ENCODE measurements around the gene SRMS.

The SRMS gene, protein sequence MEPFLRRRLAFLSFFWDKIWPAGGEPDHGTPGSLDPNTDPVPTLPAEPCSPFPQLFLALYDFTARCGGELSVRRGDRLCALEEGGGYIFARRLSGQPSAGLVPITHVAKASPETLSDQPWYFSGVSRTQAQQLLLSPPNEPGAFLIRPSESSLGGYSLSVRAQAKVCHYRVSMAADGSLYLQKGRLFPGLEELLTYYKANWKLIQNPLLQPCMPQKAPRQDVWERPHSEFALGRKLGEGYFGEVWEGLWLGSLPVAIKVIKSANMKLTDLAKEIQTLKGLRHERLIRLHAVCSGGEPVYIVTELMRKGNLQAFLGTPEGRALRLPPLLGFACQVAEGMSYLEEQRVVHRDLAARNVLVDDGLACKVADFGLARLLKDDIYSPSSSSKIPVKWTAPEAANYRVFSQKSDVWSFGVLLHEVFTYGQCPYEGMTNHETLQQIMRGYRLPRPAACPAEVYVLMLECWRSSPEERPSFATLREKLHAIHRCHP

GRCh38 chr20:63547725-63548480 is at the start of gene SRMS:
TSS of gene SRMS (minus strand) at chr20:63547749. CDS start at chr20:63547463, 286 bp downstream.
- no peak for DNase-seq

DNA sequence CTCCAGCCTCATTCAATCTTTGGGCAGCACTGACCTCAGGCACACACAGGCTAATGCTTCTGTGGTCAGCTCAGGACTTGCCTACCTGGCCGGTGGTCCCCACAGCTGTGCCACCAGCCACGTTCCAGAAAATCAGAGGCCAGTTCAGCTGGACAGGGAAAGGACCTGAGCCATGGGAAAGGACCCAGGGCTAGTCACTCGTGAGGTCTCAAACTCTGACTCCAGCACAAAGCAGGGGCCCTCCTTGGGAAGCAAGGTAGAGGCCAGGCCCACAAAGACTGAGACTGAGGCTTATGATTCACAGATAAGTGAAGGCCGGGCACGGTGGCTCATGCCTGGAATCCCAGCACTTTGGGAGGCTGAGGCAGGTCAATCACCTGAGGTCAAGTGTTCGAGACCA is 48.9 kb upstream of the SRMS start:
- DNase-seq: no peak

- DNase-seq: no peak
These were observed 48.0 kb upstream of the SRMS start for GRCh38 chr20:63595416-63596127.

- no peak for DNase-seq
These were observed 46.6 kb upstream of the SRMS start for GRCh38 chr20:63594043-63594561.

DNA sequence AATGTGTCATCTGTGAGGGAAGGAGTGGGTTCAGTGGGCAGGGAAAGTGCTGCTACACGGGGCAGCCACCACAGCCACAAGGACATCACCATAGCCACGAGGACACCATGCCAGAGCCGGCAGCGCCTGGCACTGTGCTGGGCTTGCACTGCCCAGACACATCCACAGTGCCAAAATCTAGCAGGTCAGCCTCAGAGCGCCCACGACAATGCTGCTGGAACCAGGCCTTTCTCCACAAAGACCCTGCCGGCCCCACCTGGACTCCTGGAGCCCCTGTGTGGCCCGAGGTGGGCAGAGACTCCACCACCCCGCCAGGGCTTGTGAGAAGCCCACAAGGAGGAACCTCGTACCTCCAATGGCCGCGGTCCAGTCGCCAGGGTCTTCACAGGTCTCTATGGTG is 45.1 kb upstream of the SRMS start:
- no peak for DNase-seq

DNA sequence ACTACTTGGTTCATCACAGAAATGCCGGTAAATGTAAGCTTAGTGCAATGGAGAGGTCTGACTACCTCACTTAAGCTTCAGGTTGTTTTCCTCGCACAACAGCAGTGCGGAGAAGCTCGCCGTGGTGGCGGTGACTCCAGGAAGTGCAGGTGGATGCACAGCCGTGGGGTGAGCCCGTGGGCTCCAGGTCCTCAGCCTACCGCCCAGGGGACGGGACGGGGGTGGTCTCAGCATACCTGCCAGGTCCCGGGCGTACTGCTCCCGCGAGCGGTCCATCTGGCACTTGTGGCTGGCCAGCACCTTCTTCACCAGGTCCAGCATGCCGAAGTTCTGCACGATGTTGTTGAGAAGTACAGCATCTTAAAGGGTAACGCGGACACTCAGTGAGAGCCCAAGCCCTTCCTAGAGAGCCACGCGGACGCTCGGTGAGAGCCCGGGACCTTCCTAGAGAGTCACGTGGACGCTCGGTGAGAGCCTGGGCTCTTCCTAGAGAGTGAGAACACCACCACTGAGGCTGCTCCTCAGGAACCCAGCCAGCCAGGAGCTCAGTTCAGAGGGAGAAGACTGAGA is 44.3 kb upstream of the SRMS start:
- no peak for DNase-seq

GRCh38 chr20:63591147-63591533 is 43.6 kb upstream of the SRMS start:
- no peak for DNase-seq

DNA sequence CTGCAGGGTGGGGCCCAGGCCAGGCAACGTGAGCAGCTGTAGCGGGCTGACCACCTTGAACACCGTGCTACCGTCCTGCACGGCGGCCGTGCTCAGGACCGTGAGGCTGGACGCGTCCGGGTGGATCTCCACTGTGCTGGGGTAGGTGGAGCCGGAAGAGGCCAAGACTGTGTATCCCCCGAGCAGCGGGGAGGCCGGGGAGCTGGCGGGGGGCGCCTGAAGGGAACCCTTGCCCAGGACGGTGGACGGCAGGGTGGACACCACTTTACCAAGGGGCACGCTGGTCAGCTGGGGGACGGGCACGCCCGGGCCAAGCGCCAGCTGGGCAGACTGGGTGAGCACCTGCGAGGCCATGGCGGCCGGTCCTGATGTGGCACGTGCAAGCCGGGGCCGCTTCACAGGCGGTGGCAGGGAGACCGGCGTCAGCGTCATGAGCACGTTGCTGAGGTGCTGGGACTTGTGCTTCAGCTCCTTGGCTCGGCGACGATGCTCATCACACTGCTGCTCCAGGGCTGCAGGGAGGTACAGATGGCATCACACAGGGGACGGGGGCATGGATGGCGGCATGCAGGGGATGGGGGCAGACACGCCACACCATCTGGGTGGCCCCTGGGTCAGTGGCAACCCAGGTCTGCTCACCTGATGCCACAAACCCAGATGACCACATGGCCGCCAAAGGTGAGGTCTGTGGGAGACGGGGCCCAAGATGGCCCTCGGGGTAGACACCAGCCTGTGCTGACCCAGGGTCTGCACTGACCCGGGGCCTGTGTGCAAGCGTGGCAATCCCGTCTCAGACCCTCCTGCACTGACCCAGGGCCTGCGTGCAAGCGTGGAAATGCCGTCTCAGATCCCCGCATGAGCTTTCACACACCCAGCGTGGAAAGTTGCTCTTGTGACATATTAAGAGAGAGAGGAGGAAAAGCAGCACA is 42.9 kb upstream of the SRMS start:
- DNase-seq: no peak

- DNase-seq: no peak
These were observed 42.0 kb upstream of the SRMS start for GRCh38 chr20:63589261-63590217.

DNA sequence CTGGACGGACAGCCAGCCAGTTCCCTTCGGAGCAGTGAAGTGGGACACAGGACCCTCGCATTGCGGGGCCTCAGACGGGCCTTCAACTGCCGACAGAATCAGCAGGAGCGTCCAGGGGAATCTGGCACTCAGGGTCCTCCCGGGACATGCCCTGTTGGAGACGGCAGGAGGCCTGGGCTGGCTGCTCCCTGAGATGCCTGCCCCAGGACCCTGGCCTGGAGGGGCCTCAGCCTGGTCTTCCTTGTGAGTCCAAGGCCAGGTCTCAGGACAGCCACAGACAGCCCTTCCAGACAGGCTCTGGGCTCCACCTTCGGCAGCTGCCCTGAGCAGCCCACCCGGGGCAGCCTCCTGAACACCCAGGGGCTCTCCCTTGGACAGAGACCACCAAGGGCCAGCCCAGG is 41.1 kb upstream of the SRMS start:
- DNase-seq: no peak

DNA sequence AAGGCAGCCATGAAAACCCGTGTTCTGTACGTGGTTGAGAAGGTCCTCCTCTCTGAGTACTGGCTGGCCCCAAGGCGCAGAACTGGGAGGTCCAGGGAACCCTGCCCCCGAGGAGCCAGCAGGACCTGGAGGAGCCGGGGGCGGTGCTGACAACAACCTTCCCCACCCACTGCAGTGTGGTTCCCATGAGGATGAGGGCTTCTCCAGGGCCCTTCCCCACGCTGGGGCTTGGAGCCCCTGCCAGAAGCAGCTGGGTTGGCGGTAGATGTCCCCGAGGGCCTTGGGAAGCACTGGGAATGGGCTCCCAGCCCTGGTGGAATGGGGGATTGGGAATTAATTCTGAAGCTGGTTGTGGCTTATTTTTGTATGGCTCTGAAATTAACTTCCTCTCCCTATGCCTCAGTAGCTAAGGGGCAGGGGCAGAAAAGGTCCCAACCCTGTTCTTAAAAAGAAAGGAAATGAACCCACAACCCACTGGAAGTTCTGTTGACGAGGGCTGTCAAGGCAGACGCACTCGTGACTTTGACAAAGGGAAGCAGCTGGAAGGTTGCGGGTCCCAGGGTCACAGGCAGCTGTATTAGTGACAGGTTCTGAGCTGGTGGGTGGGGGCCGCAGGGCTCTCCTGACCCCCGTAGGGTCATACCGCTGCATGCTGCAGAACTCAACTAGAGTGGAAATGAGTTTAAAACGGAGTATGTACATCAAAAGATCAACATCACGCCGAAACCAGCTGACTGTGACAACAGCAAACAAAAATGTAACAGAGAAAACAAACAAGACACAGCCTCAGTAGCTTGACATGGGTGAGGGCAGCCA is 40.4 kb upstream of the SRMS start:
- DNase-seq: no peak

DNA sequence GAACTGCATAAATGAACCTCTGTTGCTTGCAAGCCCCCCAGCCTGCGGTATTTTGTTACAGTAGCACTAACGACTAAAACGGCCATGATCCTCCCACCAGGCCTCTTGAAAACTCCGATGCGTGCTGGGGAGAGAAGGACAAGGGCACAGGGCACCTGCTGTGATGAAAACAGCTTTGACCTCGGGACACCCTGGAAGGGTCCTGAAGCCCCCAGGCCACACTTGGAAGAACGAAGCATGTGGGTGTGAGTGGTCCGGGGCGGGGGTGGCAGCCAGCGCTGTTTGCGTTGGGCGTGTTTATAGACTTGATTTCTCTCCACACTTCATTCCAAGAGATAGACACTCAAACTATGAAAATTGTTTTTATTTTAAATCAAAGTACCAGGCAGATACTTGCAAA is 39.7 kb upstream of the SRMS start:
- no peak for DNase-seq

- no peak for DNase-seq
These were observed 39.2 kb upstream of the SRMS start for GRCh38 chr20:63586797-63587196.

DNA sequence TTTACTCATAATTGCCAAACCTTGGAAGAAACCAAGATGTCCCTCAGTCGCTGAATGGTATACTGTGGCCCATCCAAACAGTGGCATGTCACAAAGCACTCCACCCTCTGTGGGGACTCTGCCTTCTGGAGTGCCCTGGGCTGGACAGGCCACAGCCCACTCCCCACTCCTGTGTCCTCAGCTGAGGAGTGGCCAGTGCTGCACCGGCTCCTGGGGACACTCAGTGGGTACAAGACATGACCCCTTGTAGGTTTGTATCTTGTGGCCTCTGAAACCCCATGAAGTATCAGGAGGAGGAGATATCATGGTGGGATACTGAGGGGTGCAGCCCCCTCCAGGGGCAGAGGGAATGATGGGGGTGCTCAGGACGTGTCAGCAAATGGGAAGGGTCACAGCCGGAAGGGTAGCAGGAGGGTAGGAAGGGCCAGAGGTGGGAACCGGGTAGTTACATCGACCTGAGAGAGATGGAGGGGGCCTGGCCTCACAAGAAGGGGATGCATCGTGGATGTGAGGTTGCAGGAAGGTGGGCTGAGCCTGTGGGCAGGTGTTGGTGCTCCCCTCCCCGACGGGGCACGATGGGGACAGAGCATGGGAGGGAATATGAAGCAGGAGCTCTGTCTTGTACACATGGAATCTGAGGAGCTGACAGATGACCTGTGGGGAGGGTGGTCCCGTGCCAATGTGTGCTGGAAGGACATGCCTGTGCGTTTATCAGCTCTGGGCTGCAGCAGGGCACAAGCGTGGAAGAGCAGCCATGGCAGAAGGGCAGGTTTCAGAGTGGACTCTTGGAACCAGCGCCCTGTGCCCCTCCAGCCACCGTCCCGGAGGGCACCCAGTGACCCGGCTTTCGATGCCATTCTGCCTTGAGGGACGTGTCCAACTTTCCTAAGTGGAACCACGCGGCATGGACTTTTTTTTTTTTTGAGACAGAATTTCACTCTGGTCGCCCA is 38.3 kb upstream of the SRMS start:
- no peak for DNase-seq

DNA sequence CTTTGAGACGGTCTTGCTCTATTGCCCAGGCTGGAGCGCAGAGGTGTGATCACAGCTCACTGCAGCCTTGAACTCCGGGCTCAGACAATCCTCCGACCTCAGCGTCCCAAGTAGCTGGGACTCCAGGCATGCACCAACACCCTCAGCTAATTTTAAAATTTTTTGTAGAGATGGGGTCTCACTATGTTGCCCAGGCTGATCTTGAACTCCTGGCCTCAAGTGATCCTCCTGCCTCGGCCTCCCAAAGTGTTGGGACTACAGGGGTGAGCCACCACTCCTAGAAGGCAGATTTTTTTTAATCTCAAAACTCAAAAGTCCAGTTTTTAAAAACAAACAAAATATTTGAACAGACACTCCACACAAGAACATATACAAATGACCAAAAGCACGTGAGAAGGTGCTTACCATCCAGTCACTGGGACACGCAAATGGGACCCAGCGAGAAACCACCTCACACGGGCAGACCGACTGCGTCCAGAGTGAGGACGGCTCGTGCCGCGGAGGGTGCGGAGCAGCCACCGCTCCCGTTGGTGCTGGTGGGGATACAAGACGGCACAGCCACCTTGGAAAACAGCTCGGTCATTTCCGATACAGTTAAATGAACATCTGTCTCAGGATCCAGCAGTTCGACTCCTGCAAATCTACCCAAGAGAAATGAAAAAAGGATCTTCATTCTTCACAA is 35.0 kb upstream of the SRMS start:
- DNase-seq: no peak

GRCh38 chr20:63580796-63581461 is 33.4 kb upstream of the SRMS start:
- DNase-seq: peak; percentile 47

GRCh38 chr20:63579017-63579694 is 31.6 kb upstream of the SRMS start:
- no peak for DNase-seq
